HG03439 (cell line): ENCODE results near the gene MMEL1.
"Not testable (repeated sequence)": the region's sequence is repeated elsewhere in the genome, so short reads cannot be mapped to it uniquely, and the experiment has no call there.

ENCODE experiments used
- ATAC-seq: cut with Tn5 transposase; IDR thresholded peaks from one replicate; pipeline ENCODE4 v1.9.1; 2021; ENCODE audit warnings: mild to moderate bottlenecking, moderate library complexity; ENCODE audit not compliant: unreplicated experiment

Gene MMEL1

GRCh38 chr1:2629627-2630497, 3.0 kb downstream of the MMEL1 start:
- ATAC-seq: no peak

GRCh38 chr1:2628933-2629626, 3.7 kb downstream of the MMEL1 start:
- ATAC-seq: no peak

- ATAC-seq: no peak
These were observed 4.5 kb downstream of the MMEL1 start for GRCh38 chr1:2628191-2628932.

GRCh38 chr1:2627746-2628145, 5.1 kb downstream of the MMEL1 start:
- no peak for ATAC-seq

- ATAC-seq: not testable (repeated sequence)
These were observed 7.1 kb downstream of the MMEL1 start for GRCh38 chr1:2625748-2626147.

GRCh38 chr1:2625311-2625710, 7.5 kb downstream of the MMEL1 start:
- ATAC-seq: no peak

GRCh38 chr1:2624735-2625300, 8.0 kb downstream of the MMEL1 start:
- no peak for ATAC-seq

GRCh38 chr1:2623571-2624337, 9.1 kb downstream of the MMEL1 start:
- ATAC-seq: no peak

- ATAC-seq: no peak
These were observed 14.8 kb downstream of the MMEL1 start for GRCh38 chr1:2617971-2618470.

GRCh38 chr1:2614145-2614544, 18.7 kb downstream of the MMEL1 start:
- ATAC-seq: no peak

- ATAC-seq: no peak
These were observed 20.0 kb downstream of the MMEL1 start for GRCh38 chr1:2612591-2613365.

GRCh38 chr1:2611621-2612437, 21.0 kb downstream of the MMEL1 start:
- no peak for ATAC-seq

- ATAC-seq: no peak
These were observed 21.8 kb downstream of the MMEL1 start for GRCh38 chr1:2611031-2611501.

- no peak for ATAC-seq
These were observed 22.5 kb downstream of the MMEL1 start for GRCh38 chr1:2610036-2610959.

GRCh38 chr1:2609319-2610035, 23.3 kb downstream of the MMEL1 start:
- ATAC-seq: no peak

- ATAC-seq: no peak
These were observed 25.1 kb downstream of the MMEL1 start for GRCh38 chr1:2607641-2608091.
